Right forelimb (tissue), 1 donor: ENCODE data around the gene PLD4.

Experiments
- DNase-seq: peaks from one replicate; pipeline ENCODE4 v3.0.0-alpha.2; 2018

Gene PLD4

GRCh38 chr14:104957146-104958113 lies 32.8 kb downstream of the PLD4 start:
- no peak for DNase-seq

- DNase-seq = no peak
These were observed 39.9 kb downstream of the PLD4 start for GRCh38 chr14:104964546-104964945.

GRCh38 chr14:104965561-104966231 lies 41.0 kb downstream of the PLD4 start:
- no peak for DNase-seq

- DNase-seq = no peak
These were observed 41.7 kb downstream of the PLD4 start for GRCh38 chr14:104966261-104966865.

- no peak for DNase-seq
These were observed 42.3 kb downstream of the PLD4 start for GRCh38 chr14:104966981-104967385.

GRCh38 chr14:104967386-104968152 lies 42.9 kb downstream of the PLD4 start:
- DNase-seq = peak; percentile 80

GRCh38 chr14:104968153-104968527 lies 43.5 kb downstream of the PLD4 start:
- peak; percentile 86 for DNase-seq

- no peak for DNase-seq
These were observed 44.1 kb downstream of the PLD4 start for GRCh38 chr14:104968541-104969401.

- no peak for DNase-seq
These were observed 45.1 kb downstream of the PLD4 start for GRCh38 chr14:104969741-104970230.

GRCh38 chr14:104970231-104971068 lies 45.8 kb downstream of the PLD4 start:
- peak; percentile 79 for DNase-seq

GRCh38 chr14:104971447-104972240 lies 47.0 kb downstream of the PLD4 start:
- DNase-seq = no peak

- DNase-seq = no peak
These were observed 47.8 kb downstream of the PLD4 start for GRCh38 chr14:104972301-104973134.

GRCh38 chr14:104973135-104973384 lies 48.4 kb downstream of the PLD4 start:
- no peak for DNase-seq

GRCh38 chr14:104973385-104974145 lies 48.9 kb downstream of the PLD4 start:
- DNase-seq = peak; percentile 86

- no peak for DNase-seq
These were observed 49.5 kb downstream of the PLD4 start for GRCh38 chr14:104974146-104974541.

- no peak for DNase-seq
These were observed 50.1 kb downstream of the PLD4 start for GRCh38 chr14:104974665-104975390.

- DNase-seq = no peak
These were observed 51.0 kb downstream of the PLD4 start for GRCh38 chr14:104975481-104976197.
